H1 (cell line): ENCODE data around the gene GYPC. TPM values are rescaled to one million over a fixed set of nuclear protein-coding genes. Genes with fewer than 3 reads are reported as not detected.

ENCODE experiments used
- CEBPB ChIP-seq: IDR thresholded peaks from 2 replicates; pipeline ENCODE4 v1.6.1; 2012; ENCODE audit warnings: low read depth, low read length
- GTF2F1 ChIP-seq: IDR thresholded peaks from 2 replicates; pipeline ENCODE4 v1.6.1; 2012; ENCODE audit warnings: low read depth, low read length, improper control_type of control experiment, borderline replicate concordance
- SIN3A ChIP-seq, 2 experiments: IDR thresholded peaks in 1 of 2; conservative IDR thresholded peaks in 1 of 2; 2 replicates each; pipeline ENCODE4 v1.6.1; 2011 to 2012; ENCODE audit warnings: low read length in 2 of 2, improper control_type of control experiment in 1 of 2, low read depth in 1 of 2, mild to moderate bottlenecking in 1 of 2
- polyA plus RNA-seq, 7 experiments: library from polyadenylated mRNA; depleted of rRNA in 3 of 7; stranded (reverse) in 5 of 7; unstranded in 2 of 7; fragments of >200 nt in 5 of 7; fragments of 200-250 nt in 2 of 7; gene quantifications; 1 replicate in 5 of 7; 2 replicates in 1 of 7; 4 replicates in 1 of 7; pipeline versions ENCODE4 v1.2.1 to v1.2.3, GENCODE V29; 2011 to 2013; ENCODE audit warnings: missing spikeins in 2 of 7, mixed read lengths in 2 of 7
- total RNA-seq: library from RNA; stranded (reverse); fragmentation: NEBNext Ultra II Directional; extraction: Animal tissue kit (Norgen Biotek cat#: 25700); gene quantifications from 2 replicates; pipeline ENCODE4 v1.2.1, GENCODE V29; 2021

Gene GYPC
- total and polyA plus RNA-seq, 2 of the 8 experiments (the other 6 are each of a cell fraction or from before 2014, with no cell fraction given): 26.8 to 53.6 TPM

GRCh38 chr2:126653761-126654160 lies 2.2 kb upstream of the GYPC start (continued):
- TF ChIP-seq GTF2F1 (no peak), CEBPB (no peak), SIN3A (conservative IDR thresholded peaks at IDR 0.05 in 1 of 2, IDR thresholded peaks at IDR 0.05 in 1 of 2; ENCODE audit: low read depth in 1 of 2, low read length in 2 of 2) (no peak)
